Measurements from ENCODE around the gene XPO6.
A peak's percentile ranks its signal among the peaks of the same experiment; 100 is the strongest.

Gene XPO6

GRCh38 chr16:28188085-28188916, 23.5 kb downstream of the XPO6 start:
- no peak for TF ChIP-seq CTCF (conservative IDR thresholded peaks at IDR 0.05; ENCODE audit: low read depth)
- DNase-seq (ENCODE audit: low spot score): no peak
- ChIA-PET POLR2A (ENCODE audit: low non-redundant PET) (no interaction called here), CTCF (no interaction called here)
- peak overlapping the region; percentile 8; the same call in 1 of the 2 replicates for H3K27ac ChIP-seq

GRCh38 chr16:28187595-28188004, 24.2 kb downstream of the XPO6 start:
- DNase-seq (ENCODE audit: low spot score): no peak
- CTCF ChIA-PET: no interaction called here
- TF ChIP-seq CTCF (conservative IDR thresholded peaks at IDR 0.05; ENCODE audit: low read depth): no peak
- POLR2A ChIA-PET (ENCODE audit: low non-redundant PET): no interaction called here
- no peak overlapping the region for H3K27ac ChIP-seq

GRCh38 chr16:28186752-28187151, 25.0 kb downstream of the XPO6 start:
- H3K27ac ChIP-seq: no peak overlapping the region

GRCh38 chr16:28185696-28186095, 26.1 kb downstream of the XPO6 start:
- TF ChIP-seq CTCF (conservative IDR thresholded peaks at IDR 0.05; ENCODE audit: low read depth): no peak
- DNase-seq (ENCODE audit: low spot score): no peak
- POLR2A ChIA-PET (ENCODE audit: low non-redundant PET): no interaction called here
- CTCF ChIA-PET: no interaction called here
- H3K27ac ChIP-seq: no peak overlapping the region

More at GRCh38 chr16:28186752-28187151, 25.0 kb downstream of the XPO6 start:
- ChIA-PET POLR2A (ENCODE audit: low non-redundant PET) (no interaction called here), CTCF (interaction anchor here (0.5 kb wide), 1 partner anchor 357 kb away, joined by 4 read pairs; no protein-coding TSS in a partner anchor)
- DNase-seq (ENCODE audit: low spot score): no peak
- no peak for TF ChIP-seq CTCF (conservative IDR thresholded peaks at IDR 0.05; ENCODE audit: low read depth)

- ChIA-PET CTCF (no interaction called here), POLR2A (ENCODE audit: low non-redundant PET) (no interaction called here)
- TF ChIP-seq CTCF (conservative IDR thresholded peaks at IDR 0.05; ENCODE audit: low read depth): no peak
- H3K27ac ChIP-seq: no peak overlapping the region
- no peak for DNase-seq (ENCODE audit: low spot score)
These were observed 27.1 kb downstream of the XPO6 start for GRCh38 chr16:28184625-28185024.

- no peak for DNase-seq (ENCODE audit: low spot score)
- ChIA-PET POLR2A (ENCODE audit: low non-redundant PET) (interaction anchor here (0.6 kb wide), 1 partner anchor 22 kb away, joined by 7 read pairs; no protein-coding TSS in a partner anchor), CTCF (interaction anchor here (0.8 kb wide), 1 partner anchor 31 kb away, joined by 3 read pairs; no protein-coding TSS in a partner anchor)
- H3K27ac ChIP-seq: no peak overlapping the region
- no peak for TF ChIP-seq CTCF (conservative IDR thresholded peaks at IDR 0.05; ENCODE audit: low read depth)
These were observed 27.8 kb downstream of the XPO6 start for GRCh38 chr16:28183930-28184329.

Data from RWPE1 (cell line).